H9 (cell line): Measurements from ENCODE around the gene C11orf65. TPM values are rescaled to one million over a fixed set of nuclear protein-coding genes. Genes with fewer than 3 reads are reported as not detected.

Experiments
- DNase-seq: peaks from one replicate; pipeline ENCODE4 v3.0.0-alpha.2; 2017
- H2AFZ ChIP-seq: one replicate; pipeline ENCODE4 v1.6.1; 2013; ENCODE audit warnings: mild to moderate bottlenecking, low read length, control low read depth, moderate library complexity
- H2AK5ac ChIP-seq: 2 replicates; pipeline ENCODE4 v1.6.1; 2013; ENCODE audit warnings: low read length, control low read depth, mixed read lengths; ENCODE audit not compliant: insufficient read length
- H2BK120ac ChIP-seq: one replicate; pipeline ENCODE4 v1.6.1; 2013; ENCODE audit warnings: low read depth, mild to moderate bottlenecking, low read length, control low read depth, inconsistent platforms; ENCODE audit not compliant: poor library complexity, severe bottlenecking
- H2BK12ac ChIP-seq: 2 replicates; pipeline ENCODE4 v1.6.1; 2013; ENCODE audit warnings: low read length, control low read depth, mixed read lengths, low read depth; ENCODE audit not compliant: insufficient read length
- H2BK15ac ChIP-seq: 2 replicates; pipeline ENCODE4 v1.6.1; 2013; ENCODE audit warnings: low read depth, low read length, control low read depth
- H2BK20ac ChIP-seq: one replicate; pipeline ENCODE4 v1.6.1; 2013; ENCODE audit warnings: low read depth, mild to moderate bottlenecking, low read length, control low read depth, inconsistent platforms; ENCODE audit not compliant: poor library complexity, severe bottlenecking
- H2BK5ac ChIP-seq: 2 replicates; pipeline ENCODE4 v1.6.1; 2013; ENCODE audit warnings: low read length, control low read depth, mixed read lengths; ENCODE audit not compliant: insufficient read length
- H3K14ac ChIP-seq: 2 replicates; pipeline ENCODE4 v1.6.1; 2013; ENCODE audit warnings: low read length, control low read depth; ENCODE audit not compliant: insufficient read depth
- H3K18ac ChIP-seq: 2 replicates; pipeline ENCODE4 v1.6.1; 2013; ENCODE audit warnings: low read depth, mild to moderate bottlenecking, mixed read lengths, low read length, control low read depth; ENCODE audit not compliant: insufficient read length
- H3K23ac ChIP-seq: 2 replicates; pipeline ENCODE4 v1.6.1; 2013; ENCODE audit warnings: low read length, control low read depth, mixed read lengths, low read depth; ENCODE audit not compliant: insufficient read length
- H3K23me2 ChIP-seq: 2 replicates; pipeline ENCODE4 v1.6.1; 2013; ENCODE audit warnings: low read depth, mild to moderate bottlenecking, mixed read lengths, low read length, control low read depth; ENCODE audit not compliant: insufficient read length, poor library complexity, severe bottlenecking
- H3K27ac ChIP-seq: 2 replicates; pipeline ENCODE4 v1.5.1; 2013; ENCODE audit warnings: low read length, control low read depth, mixed read lengths, low read depth; ENCODE audit not compliant: insufficient read length
- H3K27me3 ChIP-seq: 2 replicates; pipeline ENCODE4 v1.6.1; 2013; ENCODE audit warnings: low read length, control low read depth, inconsistent platforms; ENCODE audit not compliant: insufficient read depth
- H3K4ac ChIP-seq: 2 replicates; pipeline ENCODE4 v1.6.1; 2013; ENCODE audit warnings: low read depth, mild to moderate bottlenecking, control low read depth, inconsistent platforms, low read length, moderate library complexity
- H3K4me1 ChIP-seq: 2 replicates; pipeline ENCODE4 v1.6.1; 2013; ENCODE audit warnings: low read length, control low read depth, inconsistent platforms; ENCODE audit not compliant: insufficient read depth
- H3K4me2 ChIP-seq: 2 replicates; pipeline ENCODE4 v1.6.1; 2013; ENCODE audit warnings: low read length, control low read depth, mixed read lengths; ENCODE audit not compliant: insufficient read length, insufficient read depth
- H3K56ac ChIP-seq: 2 replicates; pipeline ENCODE4 v1.6.1; 2013; ENCODE audit warnings: low read depth, mild to moderate bottlenecking, mixed read lengths, low read length, control low read depth; ENCODE audit not compliant: insufficient read length
- H3K79me1 ChIP-seq: 2 replicates; pipeline ENCODE4 v1.6.1; 2013; ENCODE audit warnings: low read depth, mild to moderate bottlenecking, moderate library complexity, low read length, control low read depth, inconsistent platforms; ENCODE audit not compliant: insufficient read depth, poor library complexity, severe bottlenecking
- H3K79me2 ChIP-seq: 2 replicates; pipeline ENCODE4 v1.6.1; 2013; ENCODE audit warnings: low read length, control low read depth, inconsistent platforms; ENCODE audit not compliant: insufficient read depth
- H3K9ac ChIP-seq: 2 replicates; pipeline ENCODE4 v1.6.1; 2013; ENCODE audit warnings: low read length, control low read depth, mixed read lengths; ENCODE audit not compliant: insufficient read length; ENCODE audit errors: extremely low read depth
- H3K9me3 ChIP-seq: one replicate; pipeline ENCODE4 v1.6.1; 2013; ENCODE audit warnings: low read depth, low read length, inconsistent platforms; ENCODE audit not compliant: control insufficient read depth
- H3T11ph ChIP-seq: one replicate; pipeline ENCODE4 v1.6.1; 2013; ENCODE audit warnings: mild to moderate bottlenecking, low read length, control low read depth, inconsistent platforms
- H4K20me1 ChIP-seq: one replicate; pipeline ENCODE4 v1.6.1; 2013; ENCODE audit not compliant: control insufficient read depth, insufficient read length, insufficient read depth
- H4K5ac ChIP-seq: 2 replicates; pipeline ENCODE4 v1.6.1; 2013; ENCODE audit warnings: low read depth, mild to moderate bottlenecking, mixed read lengths, low read length, control low read depth; ENCODE audit not compliant: insufficient read length
- H4K8ac ChIP-seq: replicated peaks from 2 replicates; pipeline ENCODE4 v1.6.1; 2013; ENCODE audit warnings: low read length, control low read depth, mixed read lengths, low read depth; ENCODE audit not compliant: insufficient read length
- H4K91ac ChIP-seq: 2 replicates; pipeline ENCODE4 v1.6.1; 2013; ENCODE audit warnings: low read depth, mild to moderate bottlenecking, moderate library complexity, mixed read lengths, low read length, control low read depth; ENCODE audit not compliant: insufficient read length
- H3K27ac Mint-ChIP-seq, 3 experiments: 2 replicates in 2 of 3; 3 replicates in 1 of 3; pipeline ENCODE4 v1.8.0; 2020 to 2021; ENCODE audit warnings: mixed read lengths in 3 of 3, mild to moderate bottlenecking in 1 of 3, moderate library complexity in 1 of 3
- H3K27me3 Mint-ChIP-seq: 2 replicates; pipeline ENCODE4 v1.8.0; 2021; ENCODE audit warnings: low read depth, mild to moderate bottlenecking, moderate library complexity, mixed read lengths
- H3K36me3 Mint-ChIP-seq, 3 experiments: 2 replicates in 2 of 3; 3 replicates in 1 of 3; pipeline ENCODE4 v1.8.0; 2020 to 2021; ENCODE audit warnings: low read depth in 3 of 3, mixed read lengths in 3 of 3; ENCODE audit not compliant: insufficient read depth in 1 of 3
- H3K4me1 Mint-ChIP-seq, 2 experiments: 2 replicates each; pipeline ENCODE4 v1.8.0; 2020; ENCODE audit warnings: mixed read lengths in 2 of 2
- H3K4me3 Mint-ChIP-seq, 2 experiments: 2 replicates in 1 of 2; 3 replicates in 1 of 2; pipeline ENCODE4 v1.8.0; 2020 to 2021; ENCODE audit warnings: mild to moderate bottlenecking in 2 of 2, mixed read lengths in 2 of 2, moderate library complexity in 1 of 2
- H3K9me3 Mint-ChIP-seq, 2 experiments: 2 replicates in 1 of 2; 3 replicates in 1 of 2; pipeline ENCODE4 v1.8.0; 2020; ENCODE audit warnings: mild to moderate bottlenecking in 2 of 2, mixed read lengths in 2 of 2, moderate library complexity in 1 of 2
- WGBS: extraction: QIAGEN DNeasy Blood & Tissue Kit; methylation state at CpG from one replicate; pipeline ENCODE4 v1.1.7; 2013; ENCODE audit warnings: missing lambda C conversion rate, low lambda C conversion rate, mixed read lengths; ENCODE audit not compliant: insufficient read length; ENCODE audit errors: extremely low coverage; 5-methylcytosine and 5-hydroxymethylcytosine counted together
- total RNA-seq: library from RNA; stranded (reverse); gene quantifications from 2 replicates; pipeline ENCODE4 v1.2.1, GENCODE V29; 2021
- TF ChIP-seq, protein P1 (sequence below): fragments of 200-600 bp; sonication (generic); conservative IDR thresholded peaks from 3 replicates; pipeline ENCODE4 v1.8.0; 2021; ENCODE audit warnings: antibody characterized with exemption, mild to moderate bottlenecking

The C11orf65 gene
- total RNA-seq, 1 experiment from 2014 or later, result 0.55 TPM

GRCh38 chr11:108491936-108492335, 24.6 kb upstream of the C11orf65 start:
- Histone ChIP-seq H4K5ac (no peak overlapping the region), H4K20me1 (no peaks in the 10 kb centered on the region), H3K27me3 (no peaks in the 10 kb centered on the region), H3K23ac (no peak overlapping the region), H3K9me3 (no peaks in the 10 kb centered on the region), H2BK120ac (no peak overlapping the region), H2BK12ac (no peak overlapping the region), H3K4me2 (no peak overlapping the region), H3K14ac (no peak overlapping the region), H2BK15ac (no peak overlapping the region), H4K91ac (no peak overlapping the region), H3K23me2 (no peaks in the 10 kb centered on the region), H3K56ac (no peak overlapping the region), H3K79me2 (no peaks in the 10 kb centered on the region; the same call in 1 of the 2 replicates), H3K4me1 (no peaks in the 10 kb centered on the region; the same call in none of the 2 replicates), H3K79me1 (no peaks in the 10 kb centered on the region), H2AFZ (no peak overlapping the region), H3T11ph (no peak overlapping the region), H2BK5ac (no peak overlapping the region), H3K27ac (no peak overlapping the region), H3K9ac (no peak overlapping the region), H3K4ac (no peak overlapping the region), H2BK20ac (no peak overlapping the region), H3K18ac (no peak overlapping the region), H4K8ac (no peak overlapping the region), H2AK5ac (no peak overlapping the region)
- TF ChIP-seq, protein P1, sequence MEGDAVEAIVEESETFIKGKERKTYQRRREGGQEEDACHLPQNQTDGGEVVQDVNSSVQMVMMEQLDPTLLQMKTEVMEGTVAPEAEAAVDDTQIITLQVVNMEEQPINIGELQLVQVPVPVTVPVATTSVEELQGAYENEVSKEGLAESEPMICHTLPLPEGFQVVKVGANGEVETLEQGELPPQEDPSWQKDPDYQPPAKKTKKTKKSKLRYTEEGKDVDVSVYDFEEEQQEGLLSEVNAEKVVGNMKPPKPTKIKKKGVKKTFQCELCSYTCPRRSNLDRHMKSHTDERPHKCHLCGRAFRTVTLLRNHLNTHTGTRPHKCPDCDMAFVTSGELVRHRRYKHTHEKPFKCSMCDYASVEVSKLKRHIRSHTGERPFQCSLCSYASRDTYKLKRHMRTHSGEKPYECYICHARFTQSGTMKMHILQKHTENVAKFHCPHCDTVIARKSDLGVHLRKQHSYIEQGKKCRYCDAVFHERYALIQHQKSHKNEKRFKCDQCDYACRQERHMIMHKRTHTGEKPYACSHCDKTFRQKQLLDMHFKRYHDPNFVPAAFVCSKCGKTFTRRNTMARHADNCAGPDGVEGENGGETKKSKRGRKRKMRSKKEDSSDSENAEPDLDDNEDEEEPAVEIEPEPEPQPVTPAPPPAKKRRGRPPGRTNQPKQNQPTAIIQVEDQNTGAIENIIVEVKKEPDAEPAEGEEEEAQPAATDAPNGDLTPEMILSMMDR, result no peak
- H3K36me3 Mint-ChIP-seq, result peaks cover 8 to 18% (median 9%) of the 10 kb centered on the region in 3 experiments
- H3K4me3 Mint-ChIP-seq, result no peak overlapping the region
- no peaks in the 10 kb centered on the region for H3K27me3 Mint-ChIP-seq
- peaks cover 8 to 13% of the 10 kb centered on the region in 2 experiments for H3K4me1 Mint-ChIP-seq
- no CpG with 5 or more reads among the region's 3 CpGs for WGBS
- peak overlapping the region in 2 of 3 experiments; percentile 19 to 22; a peak in 2 of 7 replicates for H3K27ac Mint-ChIP-seq
- H3K9me3 Mint-ChIP-seq, result peaks cover 3 to 5% of the 10 kb centered on the region in 2 experiments; a peak in 4 of 5 replicates
- DNase-seq, result no peak
